Activated CD8-positive, alpha-beta memory T cell treated with anti-CD3 and anti-CD28 coated beads for 1 hour (primary cell): ENCODE measurements around the gene DIAPH2.

ENCODE experiments used
- DNase-seq, 2 donors: peaks; one replicate each; pipeline ENCODE4 v3.0.0-alpha.2; 2020; ENCODE audit warnings: low read depth in 1 of 2; ENCODE audit errors: extremely low read depth in 1 of 2

Gene DIAPH2

DNA sequence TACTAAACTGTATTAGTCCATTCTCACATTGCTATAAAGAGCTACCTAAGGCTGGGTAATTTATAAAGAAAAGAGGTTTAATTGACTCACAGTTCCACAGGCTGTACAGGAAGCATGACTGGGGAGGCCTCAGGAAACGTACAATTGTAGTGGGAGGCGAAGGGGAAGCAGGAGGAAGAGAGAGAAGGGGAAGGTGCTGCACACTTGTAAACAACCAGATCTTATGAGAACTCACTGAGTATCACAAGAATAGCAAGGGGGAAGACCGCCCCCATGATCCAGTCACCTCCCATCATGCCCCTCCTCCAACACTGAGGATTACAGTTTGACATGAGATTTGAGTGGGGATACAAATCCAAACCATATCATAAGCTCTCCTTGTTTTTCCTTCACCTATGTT lies 239.9 kb downstream of the DIAPH2 start:
- no peak for DNase-seq

GRCh38 chrX:96929036-96929435 lies 244.4 kb downstream of the DIAPH2 start:
- DNase-seq = no peak

DNA sequence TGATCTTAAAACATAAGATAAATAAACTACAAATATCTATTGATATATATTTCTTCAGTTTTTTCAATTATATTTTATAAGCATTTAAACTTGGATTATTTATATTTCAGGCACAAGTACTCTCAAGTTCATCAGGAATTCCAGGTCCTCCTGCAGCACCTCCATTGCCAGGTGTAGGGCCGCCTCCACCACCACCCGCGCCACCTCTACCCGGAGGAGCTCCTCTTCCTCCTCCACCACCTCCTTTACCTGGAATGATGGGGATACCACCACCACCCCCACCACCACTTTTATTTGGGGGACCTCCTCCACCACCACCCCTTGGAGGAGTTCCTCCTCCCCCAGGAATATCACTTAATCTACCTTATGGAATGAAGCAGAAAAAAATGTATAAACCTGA lies 273.1 kb downstream of the DIAPH2 start:
- no peak for DNase-seq

DNA sequence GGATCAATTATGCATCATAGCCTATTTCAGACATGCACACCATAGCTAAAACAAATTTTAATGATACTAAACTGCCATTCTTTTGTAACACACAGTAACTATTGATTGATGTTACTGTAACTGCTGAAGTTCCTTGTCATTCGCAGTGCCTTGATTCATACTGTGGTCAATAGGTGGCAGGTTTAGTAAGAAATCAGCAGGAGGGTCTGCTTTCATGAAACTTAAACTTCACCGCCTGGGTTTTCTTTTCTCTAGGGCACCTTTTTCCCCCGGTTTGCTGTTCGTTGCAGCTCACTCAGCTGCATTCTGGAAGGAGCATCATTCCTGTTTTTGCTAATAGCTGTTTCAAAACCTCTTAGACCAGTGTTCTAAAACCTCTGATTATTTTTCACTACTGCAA lies 287.2 kb downstream of the DIAPH2 start:
- no peak for DNase-seq

DNA sequence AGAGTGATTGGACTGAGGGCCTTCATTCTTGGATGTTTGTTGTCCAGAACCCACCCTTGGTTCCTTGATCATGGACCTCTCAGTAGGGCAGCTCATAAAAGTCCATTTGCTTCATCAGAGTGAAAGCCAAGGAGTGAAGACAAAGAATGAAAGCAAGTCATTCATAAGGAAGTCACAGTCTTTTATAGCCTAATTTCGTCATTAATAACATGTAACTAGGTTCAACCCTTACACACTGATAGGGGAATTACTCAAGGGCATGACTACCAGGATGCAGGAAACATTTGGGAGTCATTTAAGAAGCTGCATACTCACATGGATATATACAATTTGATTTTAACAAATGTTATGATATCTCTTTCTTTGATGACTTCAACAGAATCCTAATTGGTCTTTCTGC lies 294.3 kb downstream of the DIAPH2 start:
- no peak for DNase-seq

- DNase-seq = no peak
Observed at GRCh38 chrX:96979766-96980165, 295.1 kb downstream of the DIAPH2 start.

- DNase-seq = no peak
Observed at GRCh38 chrX:96982161-96982560, 297.5 kb downstream of the DIAPH2 start.

GRCh38 chrX:96984538-96984937 lies 299.9 kb downstream of the DIAPH2 start:
- DNase-seq = no peak

- DNase-seq = no peak
Observed at GRCh38 chrX:96985046-96985445, 300.4 kb downstream of the DIAPH2 start.

DNA sequence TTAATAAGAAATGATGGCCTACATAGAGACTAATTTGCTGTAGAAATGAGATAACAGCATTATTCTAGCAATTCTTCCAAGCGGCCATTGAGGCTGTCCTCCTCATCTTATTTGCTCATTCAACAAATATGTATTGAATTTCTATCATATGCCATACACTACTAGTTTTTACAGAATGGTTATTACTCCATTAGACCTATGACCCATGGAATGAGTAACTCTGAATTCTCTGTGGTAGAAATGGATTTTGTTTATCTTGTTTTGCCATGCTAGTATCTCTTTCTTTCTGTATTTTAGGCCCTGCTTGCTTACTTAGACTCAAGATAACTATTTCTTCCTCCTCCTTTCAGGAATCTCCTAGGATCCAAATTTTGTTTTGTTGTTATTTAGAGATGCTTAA lies 302.6 kb downstream of the DIAPH2 start:
- no peak for DNase-seq

- no peak for DNase-seq
Observed at GRCh38 chrX:96989830-96990571, 305.4 kb downstream of the DIAPH2 start.

GRCh38 chrX:96994093-96994492 lies 309.5 kb downstream of the DIAPH2 start:
- no peak for DNase-seq

GRCh38 chrX:96997196-96997595 lies 312.6 kb downstream of the DIAPH2 start:
- DNase-seq = no peak

GRCh38 chrX:97000682-97001368 lies 316.2 kb downstream of the DIAPH2 start:
- no peak for DNase-seq

DNA sequence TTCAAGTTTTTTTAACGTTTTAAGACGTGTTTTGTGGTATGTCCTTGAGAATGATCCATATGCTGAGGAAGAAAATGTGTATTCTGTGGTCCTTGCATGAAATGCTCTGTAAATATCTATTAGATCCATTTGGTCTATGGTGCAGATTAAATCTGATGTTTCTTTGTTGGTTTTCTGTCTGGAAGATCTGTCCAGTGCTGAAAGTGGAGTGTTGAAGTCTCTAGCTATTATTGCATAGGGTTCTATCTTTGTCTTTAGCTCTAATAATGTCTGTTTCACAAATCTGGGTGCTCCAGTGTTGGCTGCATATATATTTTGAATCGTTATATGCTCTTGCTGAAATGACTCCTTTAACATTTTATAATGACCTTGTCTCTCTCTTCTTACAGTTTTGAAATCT lies 321.5 kb downstream of the DIAPH2 start:
- no peak for DNase-seq

DNA sequence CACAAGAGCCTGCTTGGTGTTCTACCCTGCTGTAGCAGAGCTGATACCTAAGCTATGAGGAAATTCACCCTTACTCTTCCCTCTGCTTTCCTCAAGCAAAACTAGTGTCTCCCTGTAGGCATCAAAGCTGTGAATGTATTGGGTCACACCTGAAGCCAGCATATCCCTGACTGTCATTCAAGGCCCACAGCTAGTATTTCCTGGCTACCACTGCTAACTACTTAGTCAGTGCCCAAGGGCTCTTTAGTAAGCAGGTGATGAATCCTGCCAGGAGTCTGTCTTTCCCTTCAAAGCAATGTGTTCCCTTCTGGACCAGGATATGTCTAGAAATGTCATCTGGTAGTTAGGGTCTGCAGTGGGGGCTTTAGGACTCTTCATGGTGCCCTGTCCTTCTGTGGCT lies 324.7 kb downstream of the DIAPH2 start:
- DNase-seq = no peak

GRCh38 chrX:97011540-97011939 lies 326.9 kb downstream of the DIAPH2 start:
- DNase-seq = no peak

DNA sequence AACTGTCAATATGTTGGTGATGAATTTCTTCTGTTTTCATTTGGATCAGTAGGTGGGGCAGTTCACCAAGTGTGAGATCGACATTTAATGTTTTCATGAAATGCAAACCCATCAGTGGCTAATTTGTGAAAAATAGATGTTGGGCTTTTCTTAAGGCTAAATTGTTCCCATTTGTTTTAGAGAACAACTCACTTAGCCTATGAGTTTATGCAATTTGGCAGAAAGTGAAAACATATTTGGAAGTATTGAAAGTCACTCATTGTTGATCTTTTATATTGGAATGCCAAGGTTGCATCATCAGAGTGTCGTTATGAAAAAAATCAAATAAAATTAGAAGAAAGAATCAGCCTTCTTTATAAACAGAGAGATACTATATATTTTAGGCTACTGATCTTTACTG lies 331.5 kb downstream of the DIAPH2 start:
- DNase-seq = no peak

GRCh38 chrX:97021680-97022079 lies 337.0 kb downstream of the DIAPH2 start:
- no peak for DNase-seq

- DNase-seq = no peak
Observed at GRCh38 chrX:97026406-97026805, 341.8 kb downstream of the DIAPH2 start.

DNA sequence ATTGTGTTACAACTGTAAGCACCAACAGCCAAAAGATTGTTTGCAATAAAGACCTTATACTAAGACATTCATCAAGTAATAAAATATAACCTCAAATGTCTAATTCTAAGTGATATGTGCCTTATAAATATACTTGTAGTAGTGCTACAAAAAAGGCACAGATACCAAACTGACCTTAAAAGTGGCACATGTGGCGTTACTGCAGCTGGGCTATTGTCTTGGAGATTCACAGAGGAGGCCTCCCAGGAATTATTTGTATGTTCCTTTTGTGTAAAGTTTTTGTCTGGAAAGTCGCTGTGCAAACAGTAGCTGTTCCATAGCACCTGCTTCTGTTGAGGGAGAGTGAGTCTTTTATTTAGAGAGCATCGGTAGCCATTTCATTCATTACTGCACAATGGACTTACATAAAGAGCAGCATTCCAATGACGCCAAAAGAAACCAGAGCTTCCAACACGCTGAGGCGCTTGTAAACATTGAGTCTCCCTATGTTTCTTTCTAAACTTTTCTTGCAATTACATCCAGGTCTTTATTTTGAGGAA lies 342.8 kb downstream of the DIAPH2 start:
- DNase-seq = no peak

- no peak for DNase-seq
Observed at GRCh38 chrX:97030463-97030862, 345.8 kb downstream of the DIAPH2 start.
